Measurements from ENCODE around the gene CYP2B6. TPM values are rescaled to one million over a fixed set of nuclear protein-coding genes. Genes with fewer than 3 reads are reported as not detected.
"Not testable (repeated sequence)": the region's sequence is repeated elsewhere in the genome, so short reads cannot be mapped to it uniquely, and the experiment has no call there.

Gene CYP2B6
- total and polyA plus RNA-seq, 2 experiments from 2014 or later = 3.9 to 8.4 TPM

DNA sequence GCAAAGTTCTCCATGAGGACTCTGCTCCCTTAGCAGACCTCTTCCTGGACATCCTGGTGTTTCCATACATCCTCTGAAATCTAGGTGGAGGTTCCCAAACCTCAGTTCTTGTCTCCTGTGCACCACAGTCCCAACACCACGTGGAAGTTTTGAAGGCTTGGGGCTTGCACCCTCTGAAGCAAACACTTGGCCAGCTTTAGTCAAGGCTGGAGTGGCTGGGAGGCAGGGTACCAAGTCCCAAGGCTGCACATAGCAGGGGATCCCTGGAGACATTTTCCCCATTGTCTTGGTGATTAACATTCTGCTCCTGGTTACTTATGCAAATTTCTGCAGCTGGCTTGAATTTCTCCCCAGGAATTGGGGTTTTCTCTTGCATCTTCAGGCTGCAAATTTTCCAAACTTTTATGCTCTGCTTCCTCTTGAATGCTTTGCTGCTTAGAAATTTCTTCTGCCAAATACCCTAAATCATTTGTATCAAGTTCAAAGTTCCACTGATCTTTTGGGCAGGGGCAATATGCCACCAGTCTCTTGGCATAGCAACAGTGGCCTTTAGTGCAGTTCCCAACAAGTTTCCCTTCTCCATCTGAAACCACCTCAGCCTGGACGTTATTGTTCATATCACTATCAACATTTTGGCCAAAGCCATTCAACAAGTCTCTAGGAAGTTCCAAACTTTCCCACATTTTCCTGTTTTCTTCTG, 10.2 kb upstream of the CYP2B6 start:
- peak overlapping the region; percentile 9; the same call in 1 of the 2 replicates for H3K4me3 ChIP-seq
- peak overlapping the region; percentile 85 for H3K27ac ChIP-seq (ENCODE audit: low read depth)
- DNase-seq (ENCODE audit: low spot score) (peak; percentile 58), ATAC-seq (peak; percentile 73)
- H3F3A ChIP-seq (replicated peaks; ENCODE audit: low read depth); H3K36me3 ChIP-seq (ENCODE audit: insufficient read depth); H3K27me3 ChIP-seq (ENCODE audit: insufficient read depth); H4K20me1 ChIP-seq (replicated peaks; ENCODE audit: insufficient read depth); H3K9me2 ChIP-seq (ENCODE audit: insufficient read depth); H2AFZ ChIP-seq; H3K79me2 ChIP-seq (replicated peaks; ENCODE audit: insufficient read depth): not testable (repeated sequence)
- Mint-ChIP-seq H3K4me3 (peak overlapping the region; percentile 18; the same call in 1 of the 3 replicates), H3K27ac (peak overlapping the region; percentile 32), H3K36me3 (ENCODE audit: low read depth) (peaks cover 30% of the 10 kb centered on the region), H3K9me3 (peaks cover 36% of the 10 kb centered on the region), H3K4me1 (peaks cover 44% of the 10 kb centered on the region), H3K27me3 (ENCODE audit: insufficient read depth, low read depth, poor library complexity) (peaks cover 23% of the 10 kb centered on the region)
- H3K4me2 ChIP-seq = peak overlapping the region; percentile 70
- TF ChIP-seq ZNF462 (CRISPR knock-in tag; IDR thresholded peaks at IDR 0.05) (peak; percentile 94), ZNF114 (CRISPR knock-in tag; IDR thresholded peaks at IDR 0.05) (0 out of 2 replicates have a peak, but pooled peaks have one; percentile 54)
- H3K4me1 ChIP-seq (ENCODE audit: insufficient read depth) = peaks cover 40% of the 10 kb centered on the region

- Mint-ChIP-seq H3K4me3 (no peak overlapping the region; the same call in 2 of the 3 replicates), H3K4me1 (peaks cover 44% of the 10 kb centered on the region), H3K9me3 (peaks cover 30% of the 10 kb centered on the region), H3K27me3 (ENCODE audit: insufficient read depth, low read depth, poor library complexity) (peaks cover 22% of the 10 kb centered on the region), H3K36me3 (ENCODE audit: low read depth) (peaks cover 29% of the 10 kb centered on the region), H3K27ac (peak overlapping the region; percentile 5; the same call in 1 of the 2 replicates)
- Histone ChIP-seq H3K4me1 (ENCODE audit: insufficient read depth) (peaks cover 40% of the 10 kb centered on the region), H3K4me3 (peak overlapping the region; percentile 9; the same call in 1 of the 2 replicates), H3K27ac (ENCODE audit: low read depth) (peak overlapping the region; percentile 85), H2AFZ (no peak overlapping the region), H3K79me2 (replicated peaks; ENCODE audit: insufficient read depth) (no peaks in the 10 kb centered on the region), H4K20me1 (replicated peaks; ENCODE audit: insufficient read depth) (no peaks in the 10 kb centered on the region), H3K9me2 (ENCODE audit: insufficient read depth) (peaks cover 5% of the 10 kb centered on the region; the same call in 1 of the 2 replicates), H3K36me3 (ENCODE audit: insufficient read depth) (no peaks in the 10 kb centered on the region), H3K4me2 (peak overlapping the region; percentile 70), H3F3A (replicated peaks; ENCODE audit: low read depth) (no peaks in the 10 kb centered on the region; the same call in 1 of the 2 replicates), H3K27me3 (ENCODE audit: insufficient read depth) (no peaks in the 10 kb centered on the region; the same call in 1 of the 2 replicates)
- ATAC-seq = no peak
- no peak for DNase-seq (ENCODE audit: low spot score)
- no peak for TF ChIP-seq JUNB (IDR thresholded peaks at IDR 0.05; ENCODE audit: unreplicated experiment)
- TF ChIP-seq ZNF114 (CRISPR knock-in tag; IDR thresholded peaks at IDR 0.05) = no peak
- no peak for TF ChIP-seq EZH2 (IDR thresholded peaks at IDR 0.05; ENCODE audit: low read depth, unreplicated experiment)
- TF ChIP-seq STAT1 (IDR thresholded peaks at IDR 0.05; ENCODE audit: unreplicated experiment) = no peak
- TF ChIP-seq POLR2AphosphoS5 (IDR thresholded peaks at IDR 0.05; ENCODE audit: low read depth) = no peak
- TF ChIP-seq ZNF331 (CRISPR knock-in tag; IDR thresholded peaks at IDR 0.05; ENCODE audit: low read depth) = no peak
- TF ChIP-seq, protein P1, sequence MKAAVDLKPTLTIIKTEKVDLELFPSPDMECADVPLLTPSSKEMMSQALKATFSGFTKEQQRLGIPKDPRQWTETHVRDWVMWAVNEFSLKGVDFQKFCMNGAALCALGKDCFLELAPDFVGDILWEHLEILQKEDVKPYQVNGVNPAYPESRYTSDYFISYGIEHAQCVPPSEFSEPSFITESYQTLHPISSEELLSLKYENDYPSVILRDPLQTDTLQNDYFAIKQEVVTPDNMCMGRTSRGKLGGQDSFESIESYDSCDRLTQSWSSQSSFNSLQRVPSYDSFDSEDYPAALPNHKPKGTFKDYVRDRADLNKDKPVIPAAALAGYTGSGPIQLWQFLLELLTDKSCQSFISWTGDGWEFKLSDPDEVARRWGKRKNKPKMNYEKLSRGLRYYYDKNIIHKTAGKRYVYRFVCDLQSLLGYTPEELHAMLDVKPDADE (IDR thresholded peaks at IDR 0.05) = no peak
- TF ChIP-seq, protein P2, sequence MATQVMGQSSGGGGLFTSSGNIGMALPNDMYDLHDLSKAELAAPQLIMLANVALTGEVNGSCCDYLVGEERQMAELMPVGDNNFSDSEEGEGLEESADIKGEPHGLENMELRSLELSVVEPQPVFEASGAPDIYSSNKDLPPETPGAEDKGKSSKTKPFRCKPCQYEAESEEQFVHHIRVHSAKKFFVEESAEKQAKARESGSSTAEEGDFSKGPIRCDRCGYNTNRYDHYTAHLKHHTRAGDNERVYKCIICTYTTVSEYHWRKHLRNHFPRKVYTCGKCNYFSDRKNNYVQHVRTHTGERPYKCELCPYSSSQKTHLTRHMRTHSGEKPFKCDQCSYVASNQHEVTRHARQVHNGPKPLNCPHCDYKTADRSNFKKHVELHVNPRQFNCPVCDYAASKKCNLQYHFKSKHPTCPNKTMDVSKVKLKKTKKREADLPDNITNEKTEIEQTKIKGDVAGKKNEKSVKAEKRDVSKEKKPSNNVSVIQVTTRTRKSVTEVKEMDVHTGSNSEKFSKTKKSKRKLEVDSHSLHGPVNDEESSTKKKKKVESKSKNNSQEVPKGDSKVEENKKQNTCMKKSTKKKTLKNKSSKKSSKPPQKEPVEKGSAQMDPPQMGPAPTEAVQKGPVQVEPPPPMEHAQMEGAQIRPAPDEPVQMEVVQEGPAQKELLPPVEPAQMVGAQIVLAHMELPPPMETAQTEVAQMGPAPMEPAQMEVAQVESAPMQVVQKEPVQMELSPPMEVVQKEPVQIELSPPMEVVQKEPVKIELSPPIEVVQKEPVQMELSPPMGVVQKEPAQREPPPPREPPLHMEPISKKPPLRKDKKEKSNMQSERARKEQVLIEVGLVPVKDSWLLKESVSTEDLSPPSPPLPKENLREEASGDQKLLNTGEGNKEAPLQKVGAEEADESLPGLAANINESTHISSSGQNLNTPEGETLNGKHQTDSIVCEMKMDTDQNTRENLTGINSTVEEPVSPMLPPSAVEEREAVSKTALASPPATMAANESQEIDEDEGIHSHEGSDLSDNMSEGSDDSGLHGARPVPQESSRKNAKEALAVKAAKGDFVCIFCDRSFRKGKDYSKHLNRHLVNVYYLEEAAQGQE (IDR thresholded peaks at IDR 0.05; ENCODE audit: unreplicated experiment) = no peak
Observed at GRCh38 chr19:40981591-40981990, 9.5 kb upstream of the CYP2B6 start.
